HepG2 (cell line): ENCODE data around the gene RBM47. TPM values are rescaled to one million over a fixed set of nuclear protein-coding genes. Genes with fewer than 3 reads are reported as not detected.
A peak's percentile ranks its signal among the peaks of the same experiment; 100 is the strongest.

Experiments
- ERF ChIP-seq: IDR thresholded peaks from 2 replicates; pipeline ENCODE4 v1.6.1; 2018; ENCODE audit warnings: missing biosample characterization, missing genetic modification reagents
- FOXA1 ChIP-seq, 2 experiments: fragments of 450-650 bp in 1 of 2; sonication (generic) in 1 of 2; formaldehyde crosslinking in 1 of 2; IDR thresholded peaks; 2 replicates each; pipeline versions ENCODE4 v1.4.0 to v1.6.1; 2016 to 2020; ENCODE audit warnings: missing genetic modification reagents in 1 of 2
- HNF4A ChIP-seq: sonication (generic); formaldehyde crosslinking; IDR thresholded peaks from 2 replicates; pipeline ENCODE4 v1.4.0; 2020; ENCODE audit warnings: missing genetic modification reagents
- SNAPC5 ChIP-seq: sonication (generic); formaldehyde crosslinking; IDR thresholded peaks from 2 replicates; pipeline ENCODE4 v1.8.1; 2023; ENCODE audit warnings: mild to moderate bottlenecking, missing genetic modification reagents, borderline replicate concordance
- SP2 ChIP-seq: sonication (generic); formaldehyde crosslinking; IDR thresholded peaks from 2 replicates; pipeline ENCODE4 v1.5.1; 2020; ENCODE audit warnings: mild to moderate bottlenecking, missing genetic modification reagents
- UBTF ChIP-seq: sonication (generic); formaldehyde crosslinking; IDR thresholded peaks from 2 replicates; pipeline ENCODE4 v1.4.0; 2020; ENCODE audit warnings: mild to moderate bottlenecking, missing genetic modification reagents
- ZNF101 ChIP-seq: sonication (generic); formaldehyde crosslinking; IDR thresholded peaks from 2 replicates; pipeline ENCODE4 v1.4.0; 2020; ENCODE audit warnings: mild to moderate bottlenecking, low read depth, missing genetic modification reagents, borderline replicate concordance
- ZNF501 ChIP-seq: sonication (generic); formaldehyde crosslinking; IDR thresholded peaks from 2 replicates; pipeline ENCODE4 v1.5.1; 2020; ENCODE audit warnings: mild to moderate bottlenecking, moderate library complexity, missing genetic modification reagents
- ZNF567 ChIP-seq: sonication (generic); formaldehyde crosslinking; IDR thresholded peaks from 2 replicates; pipeline ENCODE4 v1.8.1; 2023; ENCODE audit warnings: mild to moderate bottlenecking, missing genetic modification reagents, borderline replicate concordance
- ZNF670 ChIP-seq: sonication (generic); formaldehyde crosslinking; IDR thresholded peaks from 2 replicates; pipeline ENCODE4 v1.8.0; 2022; ENCODE audit warnings: mild to moderate bottlenecking, missing genetic modification reagents, borderline replicate concordance
- ZNF883 ChIP-seq: sonication (generic); formaldehyde crosslinking; IDR thresholded peaks from 2 replicates; pipeline ENCODE4 v1.5.1; 2020; ENCODE audit warnings: mild to moderate bottlenecking, missing genetic modification reagents; ENCODE audit errors: not compliant biosample characterization
- polyA plus RNA-seq, 8 experiments: library from polyadenylated mRNA; depleted of rRNA in 3 of 8; stranded (reverse) in 7 of 8; unstranded in 1 of 8; fragments of >200 nt; fragmentation: Illumina TruSeq in 4 of 8; extraction: Trizol in 4 of 8; gene quantifications; 2 replicates each; pipeline versions ENCODE4 v1.2.1 to v1.2.3, GENCODE V29; 2011 to 2016; ENCODE audit warnings: low read depth in 4 of 8, missing spikeins in 1 of 8, mixed read lengths in 1 of 8; ENCODE audit not compliant: insufficient read depth in 1 of 8
- total RNA-seq, 5 experiments: library from RNA; depleted of rRNA; stranded (reverse); fragments of >200 nt; fragmentation: Illumina TruSeq; extraction: Trizol; gene quantifications; 2 replicates each; pipeline ENCODE4 v1.2.3, GENCODE V29; 2016; ENCODE audit warnings: low read depth in 1 of 5
- TF ChIP-seq, protein P1 (sequence below): sonication (generic); formaldehyde crosslinking; IDR thresholded peaks from one replicate; pipeline ENCODE4 v1.5.1; 2020; ENCODE audit warnings: mild to moderate bottlenecking, missing genetic modification reagents; ENCODE audit errors: not compliant biosample characterization
- TF ChIP-seq, protein P2 (sequence below): sonication (generic); formaldehyde crosslinking; IDR thresholded peaks from 2 replicates; pipeline ENCODE4 v1.4.0; 2020; ENCODE audit warnings: low read depth, missing genetic modification reagents

RBM47 gene
- total and polyA plus RNA-seq, 2 of the 13 experiments (the other 11 are each of a cell fraction or from before 2014, with no cell fraction given): 1.2 to 2.5 TPM

DNA sequence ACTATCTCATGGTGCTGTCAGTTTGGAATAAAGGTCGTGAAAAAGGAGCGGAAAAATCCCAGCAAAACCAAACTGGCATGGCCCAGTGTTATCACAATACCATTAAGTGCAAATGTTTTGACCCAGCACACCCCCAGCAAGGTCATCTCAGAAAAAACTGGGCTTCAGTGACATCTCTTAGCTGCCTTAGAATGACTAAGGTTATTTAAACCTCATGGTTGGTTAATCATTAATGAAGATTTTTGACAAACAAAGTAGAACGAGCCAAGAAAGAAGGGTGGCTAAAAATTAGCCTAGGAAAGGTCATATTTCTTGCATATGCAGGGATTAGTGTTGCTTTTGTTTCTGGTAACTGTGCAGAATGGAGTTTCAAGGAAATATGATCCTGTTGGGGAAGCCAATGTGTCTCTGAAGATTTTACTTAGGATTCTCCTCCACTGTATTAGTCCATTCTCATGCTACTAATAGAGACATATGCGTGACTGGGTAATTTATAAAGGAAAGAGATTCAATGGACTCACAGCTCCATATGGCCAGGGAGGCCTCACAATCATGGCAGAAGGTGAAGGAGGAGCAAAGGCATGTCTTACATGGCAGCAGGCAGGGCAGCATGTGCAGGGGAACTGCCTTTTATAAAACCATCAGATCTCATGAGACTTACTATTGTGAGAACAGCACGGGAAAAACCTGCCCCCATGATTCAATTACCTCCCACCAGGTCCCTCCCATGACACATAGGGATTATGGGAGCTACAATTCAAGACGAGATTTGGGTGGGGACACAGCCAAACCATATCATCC lies 211.0 kb downstream of the RBM47 start (continued):
- TF ChIP-seq, protein P1, sequence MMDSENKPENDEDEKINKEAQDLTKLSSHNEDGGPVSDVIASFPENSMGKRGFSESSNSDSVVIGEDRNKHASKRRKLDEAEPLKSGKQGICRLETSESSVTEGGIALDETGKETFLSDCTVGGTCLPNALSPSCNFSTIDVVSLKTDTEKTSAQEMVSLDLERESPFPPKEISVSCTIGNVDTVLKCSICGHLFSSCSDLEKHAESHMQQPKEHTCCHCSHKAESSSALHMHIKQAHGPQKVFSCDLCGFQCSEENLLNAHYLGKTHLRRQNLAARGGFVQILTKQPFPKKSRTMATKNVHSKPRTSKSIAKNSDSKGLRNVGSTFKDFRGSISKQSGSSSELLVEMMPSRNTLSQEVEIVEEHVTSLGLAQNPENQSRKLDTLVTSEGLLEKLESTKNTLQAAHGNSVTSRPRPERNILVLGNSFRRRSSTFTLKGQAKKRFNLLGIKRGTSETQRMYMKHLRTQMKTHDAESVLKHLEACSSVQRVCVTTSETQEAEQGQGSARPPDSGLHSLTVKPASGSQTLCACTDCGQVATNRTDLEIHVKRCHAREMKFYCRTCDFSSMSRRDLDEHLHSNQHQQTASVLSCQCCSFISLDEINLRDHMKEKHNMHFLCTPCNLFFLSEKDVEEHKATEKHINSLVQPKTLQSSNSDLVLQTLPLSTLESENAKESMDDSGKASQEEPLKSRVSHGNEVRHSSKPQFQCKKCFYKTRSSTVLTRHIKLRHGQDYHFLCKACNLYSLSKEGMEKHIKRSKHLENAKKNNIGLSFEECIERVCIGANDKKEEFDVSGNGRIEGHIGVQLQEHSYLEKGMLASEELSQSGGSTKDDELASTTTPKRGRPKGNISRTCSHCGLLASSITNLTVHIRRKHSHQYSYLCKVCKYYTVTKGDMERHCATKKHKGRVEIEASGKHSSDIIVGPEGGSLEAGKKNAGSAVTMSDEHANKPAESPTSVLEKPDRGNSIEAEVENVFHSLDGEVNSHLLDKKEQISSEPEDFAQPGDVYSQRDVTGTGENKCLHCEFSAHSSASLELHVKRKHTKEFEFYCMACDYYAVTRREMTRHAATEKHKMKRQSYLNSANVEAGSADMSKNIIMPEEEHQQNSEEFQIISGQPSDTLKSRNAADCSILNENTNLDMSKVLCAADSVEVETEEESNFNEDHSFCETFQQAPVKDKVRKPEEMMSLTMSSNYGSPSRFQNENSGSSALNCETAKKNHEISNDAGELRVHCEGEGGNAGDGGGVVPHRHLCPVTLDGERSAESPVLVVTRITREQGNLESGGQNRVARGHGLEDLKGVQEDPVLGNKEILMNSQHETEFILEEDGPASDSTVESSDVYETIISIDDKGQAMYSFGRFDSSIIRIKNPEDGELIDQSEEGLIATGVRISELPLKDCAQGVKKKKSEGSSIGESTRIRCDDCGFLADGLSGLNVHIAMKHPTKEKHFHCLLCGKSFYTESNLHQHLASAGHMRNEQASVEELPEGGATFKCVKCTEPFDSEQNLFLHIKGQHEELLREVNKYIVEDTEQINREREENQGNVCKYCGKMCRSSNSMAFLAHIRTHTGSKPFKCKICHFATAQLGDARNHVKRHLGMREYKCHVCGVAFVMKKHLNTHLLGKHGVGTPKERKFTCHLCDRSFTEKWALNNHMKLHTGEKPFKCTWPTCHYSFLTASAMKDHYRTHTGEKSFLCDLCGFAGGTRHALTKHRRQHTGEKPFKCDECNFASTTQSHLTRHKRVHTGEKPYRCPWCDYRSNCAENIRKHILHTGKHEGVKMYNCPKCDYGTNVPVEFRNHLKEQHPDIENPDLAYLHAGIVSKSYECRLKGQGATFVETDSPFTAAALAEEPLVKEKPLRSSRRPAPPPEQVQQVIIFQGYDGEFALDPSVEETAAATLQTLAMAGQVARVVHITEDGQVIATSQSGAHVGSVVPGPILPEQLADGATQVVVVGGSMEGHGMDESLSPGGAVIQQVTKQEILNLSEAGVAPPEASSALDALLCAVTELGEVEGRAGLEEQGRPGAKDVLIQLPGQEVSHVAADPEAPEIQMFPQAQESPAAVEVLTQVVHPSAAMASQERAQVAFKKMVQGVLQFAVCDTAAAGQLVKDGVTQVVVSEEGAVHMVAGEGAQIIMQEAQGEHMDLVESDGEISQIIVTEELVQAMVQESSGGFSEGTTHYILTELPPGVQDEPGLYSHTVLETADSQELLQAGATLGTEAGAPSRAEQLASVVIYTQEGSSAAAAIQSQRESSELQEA (CRISPR knock-in tag): no peak
- TF ChIP-seq, protein P2, sequence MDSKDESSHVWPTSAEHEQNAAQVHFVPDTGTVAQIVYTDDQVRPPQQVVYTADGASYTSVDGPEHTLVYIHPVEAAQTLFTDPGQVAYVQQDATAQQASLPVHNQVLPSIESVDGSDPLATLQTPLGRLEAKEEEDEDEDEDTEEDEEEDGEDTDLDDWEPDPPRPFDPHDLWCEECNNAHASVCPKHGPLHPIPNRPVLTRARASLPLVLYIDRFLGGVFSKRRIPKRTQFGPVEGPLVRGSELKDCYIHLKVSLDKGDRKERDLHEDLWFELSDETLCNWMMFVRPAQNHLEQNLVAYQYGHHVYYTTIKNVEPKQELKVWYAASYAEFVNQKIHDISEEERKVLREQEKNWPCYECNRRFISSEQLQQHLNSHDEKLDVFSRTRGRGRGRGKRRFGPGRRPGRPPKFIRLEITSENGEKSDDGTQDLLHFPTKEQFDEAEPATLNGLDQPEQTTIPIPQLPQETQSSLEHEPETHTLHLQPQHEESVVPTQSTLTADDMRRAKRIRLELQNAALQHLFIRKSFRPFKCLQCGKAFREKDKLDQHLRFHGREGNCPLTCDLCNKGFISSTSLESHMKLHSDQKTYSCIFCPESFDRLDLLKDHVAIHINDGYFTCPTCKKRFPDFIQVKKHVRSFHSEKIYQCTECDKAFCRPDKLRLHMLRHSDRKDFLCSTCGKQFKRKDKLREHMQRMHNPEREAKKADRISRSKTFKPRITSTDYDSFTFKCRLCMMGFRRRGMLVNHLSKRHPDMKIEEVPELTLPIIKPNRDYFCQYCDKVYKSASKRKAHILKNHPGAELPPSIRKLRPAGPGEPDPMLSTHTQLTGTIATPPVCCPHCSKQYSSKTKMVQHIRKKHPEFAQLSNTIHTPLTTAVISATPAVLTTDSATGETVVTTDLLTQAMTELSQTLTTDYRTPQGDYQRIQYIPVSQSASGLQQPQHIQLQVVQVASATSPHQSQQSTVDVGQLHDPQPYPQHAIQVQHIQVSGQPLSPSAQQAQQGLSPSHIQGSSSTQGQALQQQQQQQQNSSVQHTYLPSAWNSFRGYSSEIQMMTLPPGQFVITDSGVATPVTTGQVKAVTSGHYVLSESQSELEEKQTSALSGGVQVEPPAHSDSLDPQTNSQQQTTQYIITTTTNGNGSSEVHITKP (CRISPR knock-in tag): peak; percentile 62; the same call in 1 of the 2 replicates
- TF ChIP-seq ZNF883 (CRISPR knock-in tag) (no peak), ERF (CRISPR knock-in tag) (peak; percentile 38; the same call in 1 of the 2 replicates), FOXA1 (IDR thresholded peaks at IDR 0.05) (no peak), FOXA1 (CRISPR knock-in tag; IDR thresholded peaks at IDR 0.05) (no peak), UBTF (no peak), ZNF501 (no peak), SNAPC5 (CRISPR knock-in tag) (no peak), ZNF670 (CRISPR knock-in tag) (no peak), SP2 (CRISPR knock-in tag) (no peak), HNF4A (peak; percentile 66), ZNF567 (no peak), ZNF101 (CRISPR knock-in tag) (no peak)
